IMR-90 (cell line): Measurements from ENCODE around the gene CD300C. TPM values are rescaled to one million over a fixed set of nuclear protein-coding genes. Genes with fewer than 3 reads are reported as not detected.

Experiments
- ATAC-seq: fragments of 200-7000 bp; cut with Tn5 transposase; 2 replicates; pipeline ENCODE4 v1.9.1; 2020; ENCODE audit warnings: low read depth, mild to moderate bottlenecking, moderate library complexity
- BruUV-seq: library from RNA; stranded (reverse); fragments of 400-500 nt; replicated peaks from 2 replicates; lab custom pipeline; 2021; lab: Mats Ljungman, UMichigan
- CTCF ChIA-PET: fragments of 300-600 bp; formaldehyde crosslinking; extraction: SDS; loops from one replicate; lab custom pipeline; 2021; ENCODE audit warnings: antibody characterized with exemption; lab: Yijun Ruan, JAX
- POLR2A ChIA-PET: fragments of 300-600 bp; sonication (Branson Sonifier 250); formaldehyde crosslinking; loops from one replicate; lab custom pipeline; 2022; ENCODE audit warnings: antibody characterized with exemption; ENCODE audit not compliant: unreplicated experiment; lab: Charles Lee
- DNase-seq: peaks from one replicate; pipeline ENCODE4 v3.0.0; 2013
- H2AFZ ChIP-seq: replicated peaks from 2 replicates; pipeline ENCODE3; 2013; ENCODE audit warnings: low read length, mild to moderate bottlenecking; ENCODE audit not compliant: poor library complexity
- H2AK5ac ChIP-seq: 2 replicates; pipeline ENCODE4 v1.6.1; 2013; ENCODE audit warnings: low read depth, low read length, inconsistent platforms
- H2AK9ac ChIP-seq: replicated peaks from 2 replicates; pipeline ENCODE3; 2013; ENCODE audit warnings: mild to moderate bottlenecking, low read depth, low read length, moderate library complexity; ENCODE audit not compliant: poor library complexity
- H2BK120ac ChIP-seq: 2 replicates; pipeline ENCODE4 v1.6.1; 2013; ENCODE audit warnings: low read depth, low read length, inconsistent platforms
- H2BK15ac ChIP-seq: 3 replicates; pipeline ENCODE4 v1.6.1; 2013; ENCODE audit warnings: low read depth, low read length, inconsistent platforms
- H2BK20ac ChIP-seq: 2 replicates; pipeline ENCODE4 v1.6.1; 2013; ENCODE audit warnings: low read depth, mild to moderate bottlenecking, inconsistent platforms, low read length, moderate library complexity
- H2BK5ac ChIP-seq: 2 replicates; pipeline ENCODE4 v1.6.1; 2013; ENCODE audit warnings: mild to moderate bottlenecking, low read depth, low read length, inconsistent platforms; ENCODE audit not compliant: poor library complexity, severe bottlenecking
- H3K14ac ChIP-seq: replicated peaks from 2 replicates; pipeline ENCODE4 v1.6.1; 2013; ENCODE audit warnings: low read depth, low read length, inconsistent platforms
- H3K18ac ChIP-seq: 2 replicates; pipeline ENCODE4 v1.6.1; 2013; ENCODE audit warnings: low read depth, low read length, control low read depth
- H3K23ac ChIP-seq: 2 replicates; pipeline ENCODE4 v1.6.1; 2013; ENCODE audit warnings: low read depth, low read length, inconsistent platforms
- H3K27ac ChIP-seq: 2 replicates; pipeline ENCODE4 v1.5.1; 2013; ENCODE audit warnings: mild to moderate bottlenecking, control low read depth, low read length; ENCODE audit not compliant: insufficient read depth
- H3K27me3 ChIP-seq: 2 replicates; pipeline ENCODE4 v1.6.1; 2013; ENCODE audit warnings: low read length; ENCODE audit not compliant: control insufficient read depth, insufficient read depth
- H3K36me3 ChIP-seq: 2 replicates; pipeline ENCODE4 v1.6.1; 2013; ENCODE audit warnings: low read length, mixed read lengths; ENCODE audit not compliant: control insufficient read depth, insufficient read depth
- H3K4ac ChIP-seq: 2 replicates; pipeline ENCODE4 v1.6.1; 2013; ENCODE audit warnings: low read depth, low read length, inconsistent platforms
- H3K4me1 ChIP-seq: 2 replicates; pipeline ENCODE4 v1.6.1; 2013; ENCODE audit warnings: low read length, mixed read lengths; ENCODE audit not compliant: control insufficient read depth, insufficient read depth
- H3K4me2 ChIP-seq: 2 replicates; pipeline ENCODE4 v1.6.1; 2013; ENCODE audit warnings: low read depth, mild to moderate bottlenecking, control low read depth, low read length, moderate library complexity
- H3K4me3 ChIP-seq: 2 replicates; pipeline ENCODE4 v1.5.1; 2013; ENCODE audit warnings: low read depth, mild to moderate bottlenecking, control low read depth, low read length, moderate library complexity; ENCODE audit not compliant: insufficient read depth
- H3K56ac ChIP-seq: 2 replicates; pipeline ENCODE4 v1.6.1; 2013; ENCODE audit warnings: low read length, inconsistent platforms; ENCODE audit not compliant: insufficient read depth; ENCODE audit errors: extremely low read depth
- H3K79me1 ChIP-seq, 2 experiments: 2 replicates each; pipeline ENCODE4 v1.6.1; 2013; ENCODE audit warnings: low read length in 2 of 2, inconsistent platforms in 1 of 2, low read depth in 1 of 2
- H3K9ac ChIP-seq: 2 replicates; pipeline ENCODE4 v1.6.1; 2013; ENCODE audit warnings: low read depth, low read length, control low read depth
- H3K9me1 ChIP-seq: 2 replicates; pipeline ENCODE4 v1.6.1; 2013; ENCODE audit warnings: low read length, inconsistent platforms; ENCODE audit not compliant: insufficient read depth
- H3K9me3 ChIP-seq: 2 replicates; pipeline ENCODE4 v1.6.1; 2013; ENCODE audit warnings: low read length; ENCODE audit not compliant: control insufficient read depth, insufficient read depth
- H4K20me1 ChIP-seq: 2 replicates; pipeline ENCODE4 v1.6.1; 2013; ENCODE audit warnings: low read length, inconsistent platforms; ENCODE audit not compliant: insufficient read depth
- H4K5ac ChIP-seq: 2 replicates; pipeline ENCODE4 v1.6.1; 2013; ENCODE audit warnings: mild to moderate bottlenecking, low read depth, low read length, control low read depth
- H4K8ac ChIP-seq, 2 experiments: 2 replicates each; pipeline ENCODE4 v1.6.1; 2013; ENCODE audit warnings: low read depth in 2 of 2, low read length in 2 of 2, control low read depth in 1 of 2, inconsistent platforms in 1 of 2
- H4K91ac ChIP-seq: 2 replicates; pipeline ENCODE4 v1.6.1; 2013; ENCODE audit warnings: low read depth, low read length, inconsistent platforms; ENCODE audit not compliant: insufficient read depth
- BHLHE40 ChIP-seq: fragments of 150-350 bp; IDR thresholded peaks from 2 replicates; pipeline ENCODE4 v1.6.1; 2016; ENCODE audit warnings: mild to moderate bottlenecking, low read depth, low read length
- CEBPB ChIP-seq: IDR thresholded peaks from 2 replicates; pipeline ENCODE4 v1.6.1; 2012; ENCODE audit warnings: low read depth, low read length, improper control_type of control experiment
- CTCF ChIP-seq: conservative IDR thresholded peaks from 2 replicates; pipeline ENCODE4 v1.5.1; 2012; ENCODE audit warnings: mild to moderate bottlenecking, low read depth, low read length, improper control_type of control experiment
- FOS ChIP-seq: fragments of 150-350 bp; IDR thresholded peaks from 2 replicates; pipeline ENCODE4 v1.6.1; 2016; ENCODE audit warnings: low read depth, low read length
- MAZ ChIP-seq: IDR thresholded peaks from 2 replicates; pipeline ENCODE4 v1.6.1; 2012; ENCODE audit warnings: low read depth, mild to moderate bottlenecking, low read length, improper control_type of control experiment, moderate library complexity, borderline replicate concordance
- NFE2L2 ChIP-seq: fragments of 150-350 bp; IDR thresholded peaks from 2 replicates; pipeline ENCODE4 v1.6.1; 2016; ENCODE audit warnings: low read depth, mild to moderate bottlenecking, low read length
- POLR2A ChIP-seq: IDR thresholded peaks from 2 replicates; pipeline ENCODE4 v1.6.1; 2012; ENCODE audit warnings: mild to moderate bottlenecking, low read depth, low read length
- RFX5 ChIP-seq: IDR thresholded peaks from 2 replicates; pipeline ENCODE4 v1.8.0; 2012; ENCODE audit warnings: low read depth, mild to moderate bottlenecking, low read length, moderate library complexity
- SMC3 ChIP-seq: fragments of 150-350 bp; IDR thresholded peaks from 2 replicates; pipeline ENCODE4 v1.6.1; 2016; ENCODE audit warnings: low read depth, mild to moderate bottlenecking, antibody characterized with exemption, low read length, moderate library complexity
- USF2 ChIP-seq: fragments of 150-350 bp; IDR thresholded peaks from 2 replicates; pipeline ENCODE4 v1.6.1; 2017; ENCODE audit warnings: mild to moderate bottlenecking, antibody characterized with exemption, low read length, low read depth
- WGBS, 2 experiments: methylation state at CpG; one replicate each; pipeline versions ENCODE4 v1.1.5 to v1.1.7; 2013; ENCODE audit warnings: missing lambda C conversion rate in 2 of 2; ENCODE audit not compliant: insufficient read length in 1 of 2; ENCODE audit errors: extremely low coverage in 2 of 2; 5-methylcytosine and 5-hydroxymethylcytosine counted together
- dilution Hi-C: fragments of 300-500 bp; cut with HindIII; formaldehyde crosslinking; loops from one replicate; pipeline ENCODE4 v1.14.3; 2018; ENCODE audit warnings: low sequenced_read_pairs; ENCODE audit not compliant: unreplicated experiment
- in situ Hi-C: fragments of 300-500 bp; cut with MboI; formaldehyde crosslinking; loops from 3 replicates; pipeline ENCODE4 v1.14.3; 2019; ENCODE audit warnings: low sequenced_read_pairs, inconsistent platforms, mixed read lengths
- intact Hi-C: fragments of 100-400 bp; cut with micrococcal nuclease; formaldehyde crosslinking; loops from 2 replicates; pipeline ENCODE4 v1.10.0; 2022
- polyA plus RNA-seq, 3 experiments: library from polyadenylated mRNA; depleted of rRNA; stranded (reverse); fragments of >200 nt; gene quantifications; 2 replicates each; pipeline ENCODE4 v1.2.3, GENCODE V29; 2012; ENCODE audit warnings: low replicate concordance in 1 of 3
- total RNA-seq: library from RNA; depleted of rRNA; stranded (reverse); fragments of >200 nt; gene quantifications from 2 replicates; pipeline ENCODE4 v1.2.3, GENCODE V29; 2012

Gene CD300C
- total and polyA plus RNA-seq, 2 of the 4 experiments (the other 2 are of a cell fraction) = not detected

GRCh38 chr17:74527756-74528155 is 18.2 kb downstream of the CD300C start:
- Histone ChIP-seq H3K27me3 (no peaks in the 10 kb centered on the region), H3K4me1 (no peaks in the 10 kb centered on the region), H3K56ac (no peak overlapping the region), H3K9me1 (no peaks in the 10 kb centered on the region), H3K36me3 (no peaks in the 10 kb centered on the region), H3K4me2 (no peak overlapping the region), H2BK120ac (no peak overlapping the region), H2AK5ac (no peak overlapping the region), H4K91ac (no peak overlapping the region), H3K9me3 (peaks cover 46% of the 10 kb centered on the region), H3K23ac (no peak overlapping the region), H3K9ac (no peak overlapping the region), H3K27ac (no peak overlapping the region), H4K20me1 (no peaks in the 10 kb centered on the region), H2AFZ (no peak overlapping the region), H4K5ac (no peak overlapping the region), H3K4ac (no peak overlapping the region), H3K4me3 (no peak overlapping the region), H4K8ac (no peak overlapping the region), H2BK15ac (no peak overlapping the region), H2BK5ac (no peak overlapping the region), H3K79me1 (no peaks in the 10 kb centered on the region), H3K18ac (no peak overlapping the region), H2BK20ac (no peak overlapping the region), H3K14ac (no peak overlapping the region), H2AK9ac (no peak overlapping the region)
- no CpG with 5 or more reads among the region's 8 CpGs for WGBS, 2 experiments
- ChIA-PET POLR2A (no interaction called here), CTCF (no interaction called here)
- in situ Hi-C loops = no loop called here
- no peak for ATAC-seq
- no peak for TF ChIP-seq USF2
- TF ChIP-seq RFX5 = no peak
- TF ChIP-seq MAZ = no peak
- TF ChIP-seq FOS = no peak
- no peak for TF ChIP-seq CEBPB
- no peak for TF ChIP-seq POLR2A
- TF ChIP-seq BHLHE40 = no peak
- no peak for TF ChIP-seq NFE2L2
- no peak for TF ChIP-seq CTCF
- no peak for TF ChIP-seq SMC3
- BruUV-seq = no TSS peak
- intact Hi-C loops = no loop called here
- no peak for DNase-seq
- dilution Hi-C loops = no loop called here
